ENCODE data around the gene ATP6V0C. TPM values are rescaled to one million over a fixed set of nuclear protein-coding genes. Genes with fewer than 3 reads are reported as not detected.

ATP6V0C gene
- total RNA-seq, result 100 to 1,000 TPM; 112 to 125 TPM

DNA sequence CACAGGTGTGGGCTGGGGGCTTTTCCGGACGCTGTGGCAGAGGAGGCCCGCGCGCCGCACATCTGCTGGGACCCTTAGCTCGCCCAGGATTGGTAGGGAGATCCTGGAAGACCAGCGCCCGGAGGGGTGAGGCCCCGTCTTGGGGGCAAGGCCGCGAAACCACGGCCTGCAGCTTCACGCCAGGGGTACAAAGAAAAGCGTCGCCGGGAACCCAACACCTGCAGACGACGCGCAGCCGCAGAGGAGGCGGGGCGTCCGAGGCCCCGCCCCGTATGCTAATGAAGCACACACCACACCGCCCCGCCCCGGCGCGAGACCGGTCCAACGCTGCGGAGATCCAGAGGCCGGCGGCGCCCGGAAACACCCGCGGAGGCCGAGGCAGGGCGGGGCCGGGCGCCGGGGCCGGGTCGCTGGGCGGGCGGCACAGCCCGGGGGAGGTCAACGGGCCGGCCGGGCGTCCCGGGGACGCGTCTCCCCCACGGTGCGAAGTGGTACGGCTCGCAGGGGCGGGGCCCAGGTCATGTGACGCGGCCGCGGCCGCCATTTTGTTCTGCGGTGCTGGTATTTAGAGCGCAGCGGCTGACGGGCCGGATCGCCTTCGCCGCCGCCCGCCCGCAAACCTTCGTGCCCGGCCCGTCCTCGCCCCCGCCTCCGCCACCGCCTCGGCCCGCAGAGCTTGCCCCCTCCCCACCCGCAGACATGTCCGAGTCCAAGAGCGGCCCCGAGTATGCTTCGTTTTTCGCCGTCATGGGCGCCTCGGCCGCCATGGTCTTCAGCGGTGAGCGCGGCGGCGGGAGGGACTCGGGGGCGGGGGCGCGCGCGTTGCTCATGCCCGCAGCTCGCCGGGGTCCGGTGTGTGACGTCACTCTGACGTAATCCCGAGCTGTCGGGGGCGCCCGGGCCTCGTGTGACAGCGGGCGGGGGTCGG is at the start of gene ATP6V0C:
Gene ATP6V0C (plus strand): TSS at position 548 of the 928 bp plus-strand sequence. CDS start 152 bp downstream, at position 700.
- H3K4me3 Mint-ChIP-seq, result peak within 1 kb of the TSS; percentile 89
- peaks cover 50% of the 10 kb centered on the region for H3K4me1 Mint-ChIP-seq
- H3K27ac Mint-ChIP-seq, result peak within 1 kb of the TSS; percentile 91
- no peaks in the 10 kb centered on the region for H3K9me3 Mint-ChIP-seq
- ChIA-PET CTCF (interaction anchor here (1.0 to 1.6 kb wide), 2 partner anchors 26 to 38 kb away, joined by 3 to 4 read pairs; partner anchors contain the start of gene TBC1D24), POLR2A (interaction anchor here (0.6 to 3.5 kb wide), 17 partner anchors 11 to 314 kb away, joined by 3 to 46 read pairs (median 4); partner anchors contain the start of genes ABCA3, CCNF, CEMP1 and E4F1)
- H3K27me3 Mint-ChIP-seq, result no peaks in the 10 kb centered on the region
- DNase-seq, result peak; percentile 92
- peaks cover 7% of the 10 kb centered on the region for H3K36me3 Mint-ChIP-seq (ENCODE audit: low read depth)

DNA sequence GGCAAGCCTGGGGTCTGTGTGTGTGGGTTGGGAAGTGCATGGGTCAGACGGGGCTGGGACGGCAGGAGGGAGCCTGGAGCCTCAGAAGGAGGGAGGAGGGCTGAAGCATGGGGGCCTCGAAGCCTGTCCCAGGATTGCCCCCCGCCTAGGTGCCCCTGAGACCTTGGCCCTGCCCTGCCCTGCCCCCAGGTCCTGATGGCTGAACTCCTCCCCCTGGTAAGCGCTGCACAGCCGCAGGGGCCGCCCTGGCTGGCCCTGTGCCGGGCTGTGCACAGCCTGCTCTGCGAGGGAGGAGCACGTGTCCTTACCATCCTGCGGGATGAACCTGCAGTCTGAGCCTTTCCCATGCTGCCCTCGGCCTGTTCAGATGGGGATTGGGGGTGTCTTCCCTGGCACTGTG is 49.4 kb upstream of the ATP6V0C start:
- Mint-ChIP-seq H3K36me3 (ENCODE audit: low read depth) (no peaks in the 10 kb centered on the region), H3K27ac (no peak overlapping the region), H3K27me3 (peaks cover 15% of the 10 kb centered on the region), H3K4me3 (no peak overlapping the region), H3K9me3 (no peaks in the 10 kb centered on the region), H3K4me1 (peaks cover 13% of the 10 kb centered on the region)
- POLR2A ChIA-PET, result no interaction called here
- CTCF ChIA-PET, result no interaction called here
- DNase-seq, result no peak

DNA sequence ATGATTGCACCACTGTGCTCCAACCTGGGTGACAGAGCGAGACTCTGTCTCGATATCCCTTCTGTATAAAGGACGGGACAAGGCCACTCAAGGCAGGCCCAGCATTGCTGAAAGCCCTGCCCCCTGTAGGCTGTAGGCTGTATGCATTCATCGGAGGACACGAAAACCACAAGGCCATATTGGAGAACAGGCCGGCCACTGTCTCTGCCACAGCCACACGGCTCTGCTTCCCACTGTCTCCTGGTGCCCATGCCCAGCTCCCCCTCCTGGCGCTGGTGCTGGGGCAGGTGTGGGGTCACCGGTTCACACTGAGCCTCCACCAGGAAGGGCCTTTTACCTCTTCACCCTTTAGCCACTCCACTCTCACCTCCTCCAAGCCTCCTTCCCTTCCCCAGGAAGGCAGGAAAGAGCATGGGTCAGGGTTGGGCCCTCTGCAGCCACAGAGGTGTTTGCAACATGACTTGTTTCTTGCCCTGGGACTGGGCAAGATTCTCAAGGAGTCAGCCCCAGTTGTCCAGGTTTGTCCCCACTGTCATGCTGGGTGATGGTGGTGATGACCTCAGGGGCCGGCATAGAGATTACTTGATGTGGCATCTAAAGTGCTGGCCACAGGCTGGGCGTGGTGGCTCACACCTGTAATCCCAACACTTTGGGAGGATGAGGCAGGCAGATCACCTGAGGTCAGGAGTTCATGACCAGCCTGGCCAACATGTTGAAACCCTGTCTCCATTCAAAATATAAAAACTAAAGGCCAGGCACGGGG is 47.9 kb upstream of the ATP6V0C start:
- Mint-ChIP-seq H3K9me3 (no peaks in the 10 kb centered on the region), H3K4me3 (no peak overlapping the region), H3K27ac (no peak overlapping the region), H3K4me1 (peaks cover 4% of the 10 kb centered on the region), H3K36me3 (ENCODE audit: low read depth) (no peaks in the 10 kb centered on the region), H3K27me3 (peaks cover 29% of the 10 kb centered on the region)
- POLR2A ChIA-PET, result no interaction called here
- CTCF ChIA-PET, result no interaction called here
- no peak for DNase-seq

DNA sequence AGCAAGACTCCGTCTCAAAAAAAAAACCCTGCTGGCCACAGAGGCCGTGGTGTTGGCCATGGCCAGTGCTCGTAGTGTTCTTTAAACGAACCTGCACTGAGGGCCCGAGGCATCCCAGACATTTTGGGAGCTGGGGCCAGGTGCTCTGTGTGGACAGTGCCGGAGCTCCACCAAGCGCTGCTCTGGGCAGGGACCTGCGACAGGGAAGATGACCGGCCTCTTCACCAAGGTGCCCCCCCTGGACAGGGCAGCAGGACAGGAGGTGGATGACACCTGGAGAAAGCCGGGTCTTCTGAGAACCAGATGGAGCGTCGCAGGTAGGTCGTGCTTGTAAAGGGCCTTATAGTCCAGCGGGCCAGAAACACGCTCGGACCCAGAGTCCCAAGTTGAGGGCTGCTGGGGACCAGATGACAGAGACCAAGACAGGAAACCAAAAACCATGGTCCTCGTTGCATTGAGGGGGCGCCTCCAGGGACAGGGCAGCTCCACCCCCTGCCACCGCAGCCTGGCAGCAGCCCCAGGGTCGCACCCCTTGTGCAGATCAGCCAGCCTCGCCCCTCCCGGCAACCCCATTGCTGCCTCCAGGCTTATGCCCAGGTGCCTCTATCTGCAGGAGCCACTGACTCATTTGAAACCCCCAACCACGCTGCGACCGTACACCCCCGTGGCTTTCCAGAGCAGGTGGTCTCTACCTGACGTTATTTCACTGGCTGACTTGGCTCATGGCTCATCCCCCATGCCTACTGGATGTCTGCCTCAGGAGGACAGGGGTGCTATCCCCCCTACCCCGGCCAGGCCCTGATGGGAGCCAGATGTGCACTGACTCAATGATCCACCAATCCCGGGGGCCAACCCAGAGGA is 46.9 kb upstream of the ATP6V0C start:
- Mint-ChIP-seq H3K27ac (no peak overlapping the region), H3K4me1 (peaks cover 4% of the 10 kb centered on the region), H3K4me3 (no peak overlapping the region), H3K9me3 (no peaks in the 10 kb centered on the region), H3K27me3 (peaks cover 31% of the 10 kb centered on the region), H3K36me3 (ENCODE audit: low read depth) (no peaks in the 10 kb centered on the region)
- CTCF ChIA-PET, result no interaction called here
- POLR2A ChIA-PET, result interaction anchor here (0.8 to 4.2 kb wide), 2 partner anchors 8 to 216 kb away, joined by 3 to 27 read pairs; partner anchors contain the start of gene TEDC2
- no peak for DNase-seq

DNA sequence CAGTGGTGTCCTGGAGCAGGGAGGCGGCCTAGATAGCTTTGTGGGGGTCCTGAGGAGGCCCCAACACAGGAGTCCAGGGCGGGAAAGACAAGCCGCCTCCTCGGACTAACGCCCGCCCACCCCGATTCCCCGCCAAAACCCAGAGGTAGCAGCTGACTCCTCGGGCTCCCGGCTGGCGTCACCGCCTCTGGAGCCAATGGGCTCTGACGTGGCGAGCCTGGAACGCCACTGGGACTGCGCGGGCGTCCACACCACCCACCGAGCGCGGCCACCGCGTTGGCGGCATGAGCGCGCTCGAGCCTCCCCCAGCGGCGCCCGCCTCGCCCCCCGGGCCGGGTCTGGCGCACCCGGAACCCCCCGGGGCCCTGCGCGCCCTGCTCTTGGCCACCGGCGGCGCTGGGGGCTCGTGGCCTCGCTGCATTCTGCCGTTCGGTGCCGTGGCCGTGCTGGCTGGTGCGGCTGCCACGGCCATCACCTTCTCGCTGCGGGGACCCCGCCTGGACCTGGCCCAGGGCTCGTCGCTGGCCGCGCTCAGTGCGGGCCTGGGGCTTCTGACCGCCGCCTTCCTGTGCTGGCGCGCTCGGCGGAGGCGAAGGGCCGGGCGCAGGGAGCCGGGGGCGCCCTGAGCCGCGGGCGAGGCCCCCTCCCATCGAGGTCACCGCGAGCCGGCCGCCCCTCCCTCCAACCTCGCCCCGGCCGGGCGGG is 46.1 kb upstream of the ATP6V0C start:
- H3K27ac Mint-ChIP-seq, result no peak overlapping the region
- no peak for DNase-seq
- H3K27me3 Mint-ChIP-seq, result peaks cover 36% of the 10 kb centered on the region
- no peak overlapping the region for H3K4me3 Mint-ChIP-seq
- H3K36me3 Mint-ChIP-seq (ENCODE audit: low read depth), result no peaks in the 10 kb centered on the region
- CTCF ChIA-PET, result no interaction called here
- H3K4me1 Mint-ChIP-seq, result peaks cover 4% of the 10 kb centered on the region
- POLR2A ChIA-PET, result interaction anchor here (0.8 to 4.2 kb wide), 3 partner anchors 8 to 217 kb away, joined by 3 to 27 read pairs (median 3); partner anchors contain the start of gene TEDC2
- H3K9me3 Mint-ChIP-seq, result no peaks in the 10 kb centered on the region

DNA sequence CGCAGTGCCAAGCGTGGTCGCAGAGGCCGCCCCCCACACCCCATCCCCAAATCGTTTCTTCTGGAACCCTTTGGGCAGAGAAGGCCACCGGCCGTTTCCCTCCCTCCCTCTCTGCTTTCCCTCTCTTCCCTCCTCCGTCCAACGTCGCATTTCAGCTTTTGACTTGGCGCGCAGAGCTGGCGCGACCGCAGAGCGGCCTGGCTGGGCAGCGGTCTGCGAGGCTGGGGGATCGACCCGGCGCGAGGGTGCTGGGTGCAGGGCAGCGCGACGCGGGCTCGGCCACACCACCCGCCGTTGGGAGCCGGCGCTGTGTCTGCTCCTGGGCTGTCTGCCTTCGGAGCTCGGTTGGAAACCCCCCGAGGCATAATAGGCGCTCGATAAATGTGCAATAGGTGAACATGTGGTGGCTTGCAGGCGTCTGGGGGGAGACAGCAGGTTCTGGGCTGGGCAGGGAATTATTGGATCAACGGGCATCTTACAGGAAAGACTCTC is 45.5 kb upstream of the ATP6V0C start:
- Mint-ChIP-seq H3K4me1 (peaks cover 10% of the 10 kb centered on the region), H3K4me3 (no peak overlapping the region)
- DNase-seq, result no peak

DNA sequence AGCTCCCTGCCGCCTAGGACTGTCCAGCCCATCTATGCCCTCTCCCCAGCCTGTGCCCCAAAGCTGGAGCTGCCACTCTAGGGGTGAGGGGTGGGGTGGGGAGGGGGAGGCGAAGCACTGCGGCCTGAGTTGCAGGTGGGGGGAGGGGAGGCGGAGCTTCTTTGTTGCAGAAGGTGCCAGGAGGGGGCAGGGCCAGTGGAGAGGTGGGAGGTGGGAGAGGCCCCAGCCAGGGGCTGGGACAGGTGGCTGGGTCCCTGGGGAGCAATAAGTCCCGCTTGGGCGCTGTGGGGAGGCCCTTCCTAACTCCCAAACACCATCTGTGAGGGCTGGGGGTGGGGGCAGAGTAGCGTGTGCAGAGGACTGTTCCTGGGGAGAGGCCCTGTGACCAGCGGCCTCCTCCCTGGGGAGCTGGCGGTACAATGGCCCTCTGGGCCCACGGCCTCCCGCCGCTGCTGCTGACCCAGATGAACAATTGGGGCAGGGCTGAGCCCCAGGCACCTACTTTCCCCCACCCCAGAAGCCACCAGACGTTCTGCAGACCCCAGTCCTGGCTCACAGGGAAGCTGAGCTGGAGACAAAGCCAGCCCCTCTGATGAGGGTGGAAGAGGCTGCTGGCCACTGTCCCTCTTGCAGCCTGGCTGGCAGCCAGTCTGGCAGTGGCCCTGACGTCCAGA is 44.9 kb upstream of the ATP6V0C start:
- Mint-ChIP-seq H3K36me3 (ENCODE audit: low read depth) (no peaks in the 10 kb centered on the region), H3K27me3 (peaks cover 44% of the 10 kb centered on the region)

More for the DNA sequence above, 45.5 kb upstream of the ATP6V0C start:
- H3K36me3 Mint-ChIP-seq (ENCODE audit: low read depth), result no peaks in the 10 kb centered on the region
- ChIA-PET CTCF (no interaction called here), POLR2A (interaction anchor here (1.0 to 4.2 kb wide), 2 partner anchors 9 to 12 kb away, joined by 3 to 27 read pairs; partner anchors contain the start of gene TEDC2)
- H3K27ac Mint-ChIP-seq, result no peak overlapping the region
- no peaks in the 10 kb centered on the region for H3K9me3 Mint-ChIP-seq
- peaks cover 42% of the 10 kb centered on the region for H3K27me3 Mint-ChIP-seq

DNA sequence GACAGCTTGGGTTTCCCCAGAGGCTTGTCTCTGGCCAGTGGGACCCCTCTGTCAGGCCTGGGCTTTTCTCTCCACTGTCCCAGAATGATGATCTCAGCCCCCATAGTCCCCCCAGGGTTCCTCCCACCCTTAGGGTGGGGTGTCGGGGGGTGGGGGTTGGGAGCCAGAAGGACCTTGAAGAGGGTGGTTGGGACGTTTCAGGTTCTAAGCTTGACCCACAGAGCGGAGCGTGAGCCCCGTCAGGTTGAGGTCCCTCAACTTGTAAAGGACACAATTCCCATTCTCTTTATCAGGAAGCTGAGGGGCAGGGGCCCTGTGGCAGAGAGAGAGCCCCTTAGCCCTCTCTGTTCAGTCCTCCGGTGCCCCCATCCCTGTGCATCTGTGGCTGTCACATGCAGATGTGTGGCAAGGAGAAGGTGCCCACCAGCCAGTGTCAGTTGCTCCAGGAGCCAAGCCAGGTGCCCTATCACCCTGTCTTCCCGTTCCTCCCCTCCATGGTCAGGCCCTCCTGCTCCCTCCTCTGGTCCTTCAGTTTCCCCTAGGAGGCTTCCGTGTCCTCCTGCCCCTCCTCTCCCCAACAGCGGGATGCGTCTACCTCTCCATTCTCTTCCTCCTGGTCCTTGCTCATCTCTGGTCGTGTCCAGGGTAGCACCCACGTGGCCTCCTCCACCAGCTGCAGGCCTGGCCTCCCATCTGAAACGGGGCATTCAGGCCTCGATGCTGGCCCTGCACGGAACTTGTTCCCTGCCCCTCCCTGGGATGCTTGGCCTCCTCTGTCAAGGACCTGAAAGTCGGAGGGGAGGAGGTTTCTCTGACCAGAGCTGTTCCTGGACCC is 44.1 kb upstream of the ATP6V0C start:
- no peak overlapping the region for H3K4me3 Mint-ChIP-seq
- no peaks in the 10 kb centered on the region for H3K9me3 Mint-ChIP-seq
- no peak for DNase-seq
- POLR2A ChIA-PET, result interaction anchor here (1.0 to 4.2 kb wide), 3 partner anchors 7 to 40 kb away, joined by 3 to 27 read pairs (median 4); partner anchors contain the start of genes CCNF and TEDC2
- H3K27ac Mint-ChIP-seq, result no peak overlapping the region
- no peaks in the 10 kb centered on the region for H3K36me3 Mint-ChIP-seq (ENCODE audit: low read depth)
- H3K27me3 Mint-ChIP-seq, result peaks cover 44% of the 10 kb centered on the region
- peaks cover 12% of the 10 kb centered on the region for H3K4me1 Mint-ChIP-seq
- CTCF ChIA-PET, result interaction anchor here (1.1 kb wide), 1 partner anchor 9 kb away, joined by 3 read pairs; the partner anchor contains the start of gene TEDC2

More for the DNA sequence above, 44.9 kb upstream of the ATP6V0C start:
- ChIA-PET POLR2A (interaction anchor here (1.0 to 4.2 kb wide), 2 partner anchors 10 to 12 kb away, joined by 3 to 27 read pairs; partner anchors contain the start of gene TEDC2), CTCF (no interaction called here)
- DNase-seq, result no peak
- H3K4me1 Mint-ChIP-seq, result peaks cover 12% of the 10 kb centered on the region
- no peak overlapping the region for H3K4me3 Mint-ChIP-seq
- no peak overlapping the region for H3K27ac Mint-ChIP-seq
- no peaks in the 10 kb centered on the region for H3K9me3 Mint-ChIP-seq

DNA sequence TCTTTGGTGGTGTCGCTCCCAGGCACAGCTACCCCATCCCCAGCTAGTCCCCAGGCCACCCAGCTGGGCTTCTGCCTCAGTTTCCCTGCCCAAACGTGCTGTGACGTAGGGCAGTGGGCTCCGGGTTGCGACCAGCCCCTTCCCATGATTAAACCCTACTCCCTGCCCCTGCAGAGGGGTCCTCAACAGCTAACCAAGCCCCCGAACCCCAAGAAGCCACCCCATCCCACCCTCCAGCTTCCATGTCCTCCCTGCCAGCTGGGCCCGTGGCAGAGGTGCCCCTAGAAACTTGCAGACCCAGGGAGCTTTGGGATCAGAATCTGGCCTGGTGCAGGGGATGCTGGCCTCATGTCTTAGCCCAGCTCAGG is 43.5 kb upstream of the ATP6V0C start:
- ChIA-PET POLR2A (interaction anchor here (1.0 to 4.2 kb wide), 3 partner anchors 8 to 41 kb away, joined by 3 to 27 read pairs (median 4); partner anchors contain the start of genes CCNF and TEDC2), CTCF (interaction anchor here (1.1 kb wide), 1 partner anchor 10 kb away, joined by 3 read pairs; the partner anchor contains the start of gene TEDC2)
- Mint-ChIP-seq H3K36me3 (ENCODE audit: low read depth) (no peaks in the 10 kb centered on the region), H3K4me1 (peaks cover 12% of the 10 kb centered on the region), H3K27me3 (peaks cover 44% of the 10 kb centered on the region), H3K9me3 (no peaks in the 10 kb centered on the region), H3K27ac (no peak overlapping the region), H3K4me3 (no peak overlapping the region)
- DNase-seq, result no peak

DNA sequence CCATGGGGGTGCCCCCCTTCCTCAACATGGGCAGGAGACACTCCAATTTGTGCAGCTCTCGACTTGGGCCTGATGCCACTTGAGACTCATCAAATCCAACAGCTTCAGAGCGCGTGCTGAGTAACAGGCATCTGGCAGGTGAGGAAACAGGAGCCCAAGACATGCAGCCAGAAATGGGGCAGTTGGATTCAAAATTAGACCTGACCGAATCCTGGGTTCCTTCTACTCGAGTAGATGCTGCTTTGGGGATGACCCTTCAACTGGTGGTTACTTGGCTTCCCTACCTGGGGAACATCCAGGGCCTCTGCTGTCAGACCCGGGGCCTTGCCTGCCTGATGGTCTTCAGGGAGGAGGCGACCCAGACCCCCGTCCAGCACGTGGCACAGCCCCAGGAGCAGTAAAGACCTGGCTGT is 43.1 kb upstream of the ATP6V0C start:
- POLR2A ChIA-PET, result interaction anchor here (1.1 to 4.2 kb wide), 2 partner anchors 8 to 11 kb away, joined by 4 to 27 read pairs; partner anchors contain the start of gene TEDC2
- Mint-ChIP-seq H3K27ac (no peak overlapping the region), H3K4me3 (no peak overlapping the region), H3K36me3 (ENCODE audit: low read depth) (no peaks in the 10 kb centered on the region), H3K9me3 (no peaks in the 10 kb centered on the region), H3K4me1 (peaks cover 12% of the 10 kb centered on the region), H3K27me3 (peaks cover 44% of the 10 kb centered on the region)
- no peak for DNase-seq
- CTCF ChIA-PET, result interaction anchor here (1.1 kb wide), 1 partner anchor 10 kb away, joined by 3 read pairs; the partner anchor contains the start of gene TEDC2
